Body of pancreas (tissue), 4 donors: ENCODE data around the gene DOCK2.

Experiments used
- CTCF ChIP-seq, 7 experiments: fragments of 450-650 bp in 4 of 7; fragments of 200-600 bp in 3 of 7; sonication (generic) in 3 of 7; IDR thresholded peaks; one replicate each; pipeline ENCODE4 v1.5.1; 2016 to 2019; ENCODE audit warnings: antibody characterized with exemption in 7 of 7
- POLR2A ChIP-seq, 3 donors: fragments of 450-650 bp; IDR thresholded peaks; one replicate each; pipeline ENCODE4 v1.6.1; 2016; ENCODE audit warnings: antibody characterized with exemption in 3 of 3, mild to moderate bottlenecking in 2 of 3

GRCh38 chr5:169842699-169843098, 205.6 kb downstream of the DOCK2 start:
- TF ChIP-seq CTCF (IDR thresholded peaks at IDR 0.05) (no peak), POLR2A (IDR thresholded peaks at IDR 0.05) (no peak)
